ENCODE data around the gene DIABLO.

- TF ChIP-seq CTCF (IDR thresholded peaks at IDR 0.05) (no peak), EP300 (IDR thresholded peaks at IDR 0.05) (no peak)
Observed at GRCh38 chr12:122228092-122228491, 2.2 kb upstream of the DIABLO start.
